Measurements from ENCODE around the gene C1QL1. TPM values are rescaled to one million over a fixed set of nuclear protein-coding genes. Genes with fewer than 3 reads are reported as not detected.
"Not testable (repeated sequence)": the region's sequence is repeated elsewhere in the genome, so short reads cannot be mapped to it uniquely, and the experiment has no call there.

C1QL1 gene
- total RNA-seq, 2 experiments from 2014 or later: 0.33 to 0.43 TPM

- H3K27ac Mint-ChIP-seq, H3K27me3 Mint-ChIP-seq, DNase-seq, H3K9me3 Mint-ChIP-seq, CTCF ChIA-PET: not testable (repeated sequence)
- Mint-ChIP-seq H3K4me1 (peaks cover 61% of the 10 kb centered on the region), H3K36me3 (ENCODE audit: low read depth) (peaks cover 51% of the 10 kb centered on the region), H3K4me3 (peak overlapping the region; percentile 96)
- POLR2A ChIA-PET: interaction anchor here (1.3 to 2.4 kb wide), 5 partner anchors 19 to 116 kb away, joined by 3 to 8 read pairs (median 7); partner anchors contain the start of genes EFTUD2 and NMT1
Measured at GRCh38 chr17:44945652-44946051, 22.5 kb downstream of the C1QL1 start.

- no peaks in the 10 kb centered on the region for H3K9me3 Mint-ChIP-seq
- no peaks in the 10 kb centered on the region for H3K27me3 Mint-ChIP-seq
- no peak overlapping the region for H3K4me3 Mint-ChIP-seq
- ChIA-PET POLR2A (interaction anchor here (2.0 kb wide), 1 partner anchor 21 kb away, joined by 6 read pairs; no protein-coding TSS in a partner anchor), CTCF (no interaction called here)
- H3K4me1 Mint-ChIP-seq: peaks cover 61% of the 10 kb centered on the region
- H3K27ac Mint-ChIP-seq: no peak overlapping the region
- H3K36me3 Mint-ChIP-seq (ENCODE audit: low read depth): peaks cover 74% of the 10 kb centered on the region
- DNase-seq: no peak
Measured at GRCh38 chr17:44942456-44942855, 25.6 kb downstream of the C1QL1 start.

GRCh38 chr17:44941712-44942331 lies 26.3 kb downstream of the C1QL1 start:
- no peak for DNase-seq
- H3K4me3 Mint-ChIP-seq: no peak overlapping the region
- H3K9me3 Mint-ChIP-seq: no peaks in the 10 kb centered on the region
- ChIA-PET CTCF (no interaction called here), POLR2A (interaction anchor here (2.0 kb wide), 1 partner anchor 20 kb away, joined by 6 read pairs; no protein-coding TSS in a partner anchor)
- H3K36me3 Mint-ChIP-seq (ENCODE audit: low read depth): peaks cover 76% of the 10 kb centered on the region
- peaks cover 63% of the 10 kb centered on the region for H3K4me1 Mint-ChIP-seq
- H3K27ac Mint-ChIP-seq: peak overlapping the region; percentile 63
- H3K27me3 Mint-ChIP-seq: no peaks in the 10 kb centered on the region

GRCh38 chr17:44940768-44941167 lies 27.3 kb downstream of the C1QL1 start:
- no peaks in the 10 kb centered on the region for H3K9me3 Mint-ChIP-seq
- POLR2A ChIA-PET: interaction anchor here (1.0 kb wide), 1 partner anchor 17 kb away, joined by 3 read pairs; no protein-coding TSS in a partner anchor
- H3K27me3 Mint-ChIP-seq: no peaks in the 10 kb centered on the region
- peaks cover 73% of the 10 kb centered on the region for H3K36me3 Mint-ChIP-seq (ENCODE audit: low read depth)
- no peak overlapping the region for H3K27ac Mint-ChIP-seq
- H3K4me3 Mint-ChIP-seq: no peak overlapping the region
- CTCF ChIA-PET: interaction anchor here (1.5 kb wide), 1 partner anchor 82 kb away, joined by 6 read pairs; no protein-coding TSS in a partner anchor
- H3K4me1 Mint-ChIP-seq: peaks cover 54% of the 10 kb centered on the region
- DNase-seq: no peak

- DNase-seq: no peak
- peaks cover 51% of the 10 kb centered on the region for H3K4me1 Mint-ChIP-seq
- ChIA-PET CTCF (interaction anchor here (1.5 kb wide), 1 partner anchor 82 kb away, joined by 6 read pairs; no protein-coding TSS in a partner anchor), POLR2A (interaction anchor here (1.0 kb wide), 1 partner anchor 17 kb away, joined by 3 read pairs; no protein-coding TSS in a partner anchor)
- no peaks in the 10 kb centered on the region for H3K9me3 Mint-ChIP-seq
- peaks cover 76% of the 10 kb centered on the region for H3K36me3 Mint-ChIP-seq (ENCODE audit: low read depth)
- H3K27ac Mint-ChIP-seq: no peak overlapping the region
- H3K27me3 Mint-ChIP-seq: no peaks in the 10 kb centered on the region
- no peak overlapping the region for H3K4me3 Mint-ChIP-seq
Measured at GRCh38 chr17:44940317-44940716, 27.8 kb downstream of the C1QL1 start.

- no peak overlapping the region for H3K4me3 Mint-ChIP-seq
- DNase-seq: no peak
- H3K9me3 Mint-ChIP-seq: no peaks in the 10 kb centered on the region
- H3K36me3 Mint-ChIP-seq (ENCODE audit: low read depth): peaks cover 72% of the 10 kb centered on the region
- ChIA-PET POLR2A (interaction anchor here (1.4 kb wide), 1 partner anchor 12 kb away, joined by 6 read pairs; the partner anchor contains the start of gene KIF18B), CTCF (no interaction called here)
- H3K4me1 Mint-ChIP-seq: peaks cover 7% of the 10 kb centered on the region
- H3K27me3 Mint-ChIP-seq: no peaks in the 10 kb centered on the region
- H3K27ac Mint-ChIP-seq: no peak overlapping the region
Measured at GRCh38 chr17:44935116-44935515, 33.0 kb downstream of the C1QL1 start.

GRCh38 chr17:44934745-44935105 lies 33.4 kb downstream of the C1QL1 start:
- no peaks in the 10 kb centered on the region for H3K9me3 Mint-ChIP-seq
- CTCF ChIA-PET: no interaction called here
- H3K36me3 Mint-ChIP-seq (ENCODE audit: low read depth): peaks cover 73% of the 10 kb centered on the region

GRCh38 chr17:44933824-44934744 lies 34.0 kb downstream of the C1QL1 start:
- Mint-ChIP-seq H3K27me3 (no peaks in the 10 kb centered on the region), H3K36me3 (ENCODE audit: low read depth) (peaks cover 76% of the 10 kb centered on the region), H3K4me1 (peaks cover 2% of the 10 kb centered on the region), H3K9me3 (no peaks in the 10 kb centered on the region), H3K4me3 (no peak overlapping the region), H3K27ac (no peak overlapping the region)
- POLR2A ChIA-PET: no interaction called here
- DNase-seq: no peak
- CTCF ChIA-PET: no interaction called here

More at GRCh38 chr17:44934745-44935105, 33.4 kb downstream of the C1QL1 start:
- peaks cover 4% of the 10 kb centered on the region for H3K4me1 Mint-ChIP-seq
- POLR2A ChIA-PET: interaction anchor here (1.4 kb wide), 1 partner anchor 12 kb away, joined by 6 read pairs; the partner anchor contains the start of gene KIF18B
- no peaks in the 10 kb centered on the region for H3K27me3 Mint-ChIP-seq
- no peak overlapping the region for H3K4me3 Mint-ChIP-seq
- H3K27ac Mint-ChIP-seq: no peak overlapping the region
- DNase-seq: no peak

GRCh38 chr17:44932787-44933097 lies 35.4 kb downstream of the C1QL1 start:
- Mint-ChIP-seq H3K36me3 (ENCODE audit: low read depth) (peaks cover 78% of the 10 kb centered on the region), H3K4me1 (peaks cover 2% of the 10 kb centered on the region), H3K9me3 (no peaks in the 10 kb centered on the region), H3K27me3 (no peaks in the 10 kb centered on the region), H3K4me3 (no peak overlapping the region), H3K27ac (no peak overlapping the region)
- ChIA-PET POLR2A (interaction anchor here (0.7 kb wide), 1 partner anchor 25 kb away, joined by 3 read pairs; no protein-coding TSS in a partner anchor), CTCF (interaction anchor here (2.5 kb wide), 1 partner anchor 12 kb away, joined by 7 read pairs; no protein-coding TSS in a partner anchor)
- DNase-seq: no peak

- Mint-ChIP-seq H3K36me3 (ENCODE audit: low read depth) (peaks cover 79% of the 10 kb centered on the region), H3K27ac (no peak overlapping the region), H3K4me3 (no peak overlapping the region), H3K4me1 (peaks cover 2% of the 10 kb centered on the region), H3K27me3 (no peaks in the 10 kb centered on the region), H3K9me3 (no peaks in the 10 kb centered on the region)
- ChIA-PET CTCF (interaction anchor here (2.5 kb wide), 1 partner anchor 11 kb away, joined by 7 read pairs; no protein-coding TSS in a partner anchor), POLR2A (interaction anchor here (0.7 kb wide), 1 partner anchor 25 kb away, joined by 3 read pairs; no protein-coding TSS in a partner anchor)
- no peak for DNase-seq
Measured at GRCh38 chr17:44932096-44932786, 35.9 kb downstream of the C1QL1 start.

GRCh38 chr17:44931376-44931775 lies 36.7 kb downstream of the C1QL1 start:
- ChIA-PET CTCF (interaction anchor here (2.5 kb wide), 1 partner anchor 10 kb away, joined by 7 read pairs; no protein-coding TSS in a partner anchor), POLR2A (no interaction called here)
- no peaks in the 10 kb centered on the region for H3K4me1 Mint-ChIP-seq
- no peaks in the 10 kb centered on the region for H3K9me3 Mint-ChIP-seq
- H3K36me3 Mint-ChIP-seq (ENCODE audit: low read depth): peaks cover 79% of the 10 kb centered on the region
- no peaks in the 10 kb centered on the region for H3K27me3 Mint-ChIP-seq
- H3K4me3 Mint-ChIP-seq: no peak overlapping the region
- H3K27ac Mint-ChIP-seq: no peak overlapping the region
- DNase-seq: no peak

GRCh38 chr17:44930667-44931066 lies 37.4 kb downstream of the C1QL1 start:
- Mint-ChIP-seq H3K9me3 (no peaks in the 10 kb centered on the region), H3K27ac (no peak overlapping the region), H3K4me1 (no peaks in the 10 kb centered on the region), H3K27me3 (no peaks in the 10 kb centered on the region), H3K36me3 (ENCODE audit: low read depth) (peaks cover 81% of the 10 kb centered on the region), H3K4me3 (no peak overlapping the region)
- CTCF ChIA-PET: interaction anchor here (1.3 to 2.4 kb wide), 2 partner anchors 10 to 120 kb away, joined by 3 to 7 read pairs; no protein-coding TSS in a partner anchor
- no peak for DNase-seq
- POLR2A ChIA-PET: no interaction called here

Data from activated CD4-positive, alpha-beta memory T cell treated with anti-CD3 and anti-CD28 coated beads, Interleukin-2, amount 10 ng/mL, durations not matched to agents 7 days and 5 days (primary cell).